Measurements from ENCODE around the gene KLF16. TPM values are rescaled to one million over a fixed set of nuclear protein-coding genes. Genes with fewer than 3 reads are reported as not detected.

The KLF16 gene
- total and polyA plus RNA-seq, 9 of the 15 experiments (the other 6 are each of a cell fraction or from before 2014, with no cell fraction given): 0.04 to 60.4 (median 6.8) TPM

DNA sequence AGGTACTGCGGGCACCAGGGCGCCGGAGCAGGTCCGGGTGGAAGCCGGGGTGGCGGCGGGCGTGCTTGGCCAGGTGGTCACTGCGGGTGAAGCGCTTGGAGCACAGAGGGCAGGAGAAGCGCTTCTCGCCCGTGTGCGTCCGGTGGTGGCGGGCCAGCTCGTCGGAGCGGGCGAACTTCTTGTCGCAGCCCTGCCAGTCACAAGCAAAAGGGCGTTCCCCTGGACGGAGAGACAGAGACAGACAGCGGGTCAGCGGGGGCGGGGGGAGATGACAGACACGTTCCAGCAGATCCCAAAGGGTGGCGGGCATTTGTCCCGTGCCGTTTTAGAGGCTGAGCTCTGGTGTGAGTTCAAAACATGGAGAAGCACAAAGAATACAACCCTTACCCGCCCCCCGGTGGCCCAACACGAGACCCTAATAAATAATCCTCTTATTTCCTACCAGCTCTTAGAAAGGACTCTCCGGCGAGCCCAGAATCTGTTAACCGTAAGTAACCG, 8.8 kb downstream of the KLF16 start (continued):
- TF ChIP-seq ZBTB5 (IDR thresholded peaks at IDR 0.05) (no peak), RBM25 (IDR thresholded peaks at IDR 0.05; ENCODE audit: low read depth, low read length, severe bottlenecking) (no peak), RHOXF2B (CRISPR knock-in tag; conservative IDR thresholded peaks at IDR 0.05) (no peak), ZBTB11 (CRISPR knock-in tag; IDR thresholded peaks at IDR 0.05) (no peak), TFE3 (CRISPR knock-in tag; IDR thresholded peaks at IDR 0.05) (no peak), FOXK1 (CRISPR knock-in tag; IDR thresholded peaks at IDR 0.05; ENCODE audit: borderline replicate concordance) (no peak), RUNX1 (IDR thresholded peaks at IDR 0.05; ENCODE audit: low read depth) (no peak), CUX1 (CRISPR knock-in tag; IDR thresholded peaks at IDR 0.05) (no peak), U2AF1 (optimal IDR thresholded peaks at IDR 0.05; ENCODE audit: low read depth, low read length) (no peak), ZNF212 (CRISPR knock-in tag; IDR thresholded peaks at IDR 0.05) (no peak), TAL1 (IDR thresholded peaks at IDR 0.05) (no peak), ZNF445 (CRISPR knock-in tag; IDR thresholded peaks at IDR 0.05; ENCODE audit: low read depth) (no peak)
- TF ChIP-seq, protein P1, sequence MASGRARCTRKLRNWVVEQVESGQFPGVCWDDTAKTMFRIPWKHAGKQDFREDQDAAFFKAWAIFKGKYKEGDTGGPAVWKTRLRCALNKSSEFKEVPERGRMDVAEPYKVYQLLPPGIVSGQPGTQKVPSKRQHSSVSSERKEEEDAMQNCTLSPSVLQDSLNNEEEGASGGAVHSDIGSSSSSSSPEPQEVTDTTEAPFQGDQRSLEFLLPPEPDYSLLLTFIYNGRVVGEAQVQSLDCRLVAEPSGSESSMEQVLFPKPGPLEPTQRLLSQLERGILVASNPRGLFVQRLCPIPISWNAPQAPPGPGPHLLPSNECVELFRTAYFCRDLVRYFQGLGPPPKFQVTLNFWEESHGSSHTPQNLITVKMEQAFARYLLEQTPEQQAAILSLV (tag; IDR thresholded peaks at IDR 0.05): no peak
